ENCODE results near the gene CORIN.

The CORIN gene, protein sequence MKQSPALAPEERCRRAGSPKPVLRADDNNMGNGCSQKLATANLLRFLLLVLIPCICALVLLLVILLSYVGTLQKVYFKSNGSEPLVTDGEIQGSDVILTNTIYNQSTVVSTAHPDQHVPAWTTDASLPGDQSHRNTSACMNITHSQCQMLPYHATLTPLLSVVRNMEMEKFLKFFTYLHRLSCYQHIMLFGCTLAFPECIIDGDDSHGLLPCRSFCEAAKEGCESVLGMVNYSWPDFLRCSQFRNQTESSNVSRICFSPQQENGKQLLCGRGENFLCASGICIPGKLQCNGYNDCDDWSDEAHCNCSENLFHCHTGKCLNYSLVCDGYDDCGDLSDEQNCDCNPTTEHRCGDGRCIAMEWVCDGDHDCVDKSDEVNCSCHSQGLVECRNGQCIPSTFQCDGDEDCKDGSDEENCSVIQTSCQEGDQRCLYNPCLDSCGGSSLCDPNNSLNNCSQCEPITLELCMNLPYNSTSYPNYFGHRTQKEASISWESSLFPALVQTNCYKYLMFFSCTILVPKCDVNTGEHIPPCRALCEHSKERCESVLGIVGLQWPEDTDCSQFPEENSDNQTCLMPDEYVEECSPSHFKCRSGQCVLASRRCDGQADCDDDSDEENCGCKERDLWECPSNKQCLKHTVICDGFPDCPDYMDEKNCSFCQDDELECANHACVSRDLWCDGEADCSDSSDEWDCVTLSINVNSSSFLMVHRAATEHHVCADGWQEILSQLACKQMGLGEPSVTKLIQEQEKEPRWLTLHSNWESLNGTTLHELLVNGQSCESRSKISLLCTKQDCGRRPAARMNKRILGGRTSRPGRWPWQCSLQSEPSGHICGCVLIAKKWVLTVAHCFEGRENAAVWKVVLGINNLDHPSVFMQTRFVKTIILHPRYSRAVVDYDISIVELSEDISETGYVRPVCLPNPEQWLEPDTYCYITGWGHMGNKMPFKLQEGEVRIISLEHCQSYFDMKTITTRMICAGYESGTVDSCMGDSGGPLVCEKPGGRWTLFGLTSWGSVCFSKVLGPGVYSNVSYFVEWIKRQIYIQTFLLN

GRCh38 chr4:47837908-47838294 lies at the start of gene CORIN:
TSS of gene CORIN (minus strand) at chr4:47838067. CDS start at chr4:47837949, 118 bp downstream.
- no peak for DNase-seq

DNA sequence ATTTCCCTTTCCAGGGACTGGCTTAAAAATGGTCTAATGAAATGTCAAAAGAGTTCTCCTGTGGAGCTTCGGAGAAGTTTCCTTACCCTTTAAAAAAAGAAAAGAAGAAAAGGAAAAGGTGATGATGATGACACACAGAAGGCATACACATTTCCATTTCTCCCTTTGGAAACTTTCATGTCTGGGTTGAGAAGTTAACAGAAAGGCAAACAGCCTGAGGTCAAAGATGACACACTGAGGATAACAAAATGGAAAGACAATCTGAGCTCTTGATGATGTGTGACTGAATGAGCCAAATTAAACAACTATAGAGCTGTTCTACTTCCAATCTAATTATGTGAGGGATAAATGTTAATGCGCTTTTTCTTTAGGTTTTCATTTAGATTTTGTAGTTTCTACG lies 44.4 kb upstream of the CORIN start:
- no peak for DNase-seq

- no peak for DNase-seq
These were observed 41.6 kb upstream of the CORIN start for GRCh38 chr4:47879458-47879857.

GRCh38 chr4:47876784-47877546 lies 39.1 kb upstream of the CORIN start:
- no peak for DNase-seq

DNA sequence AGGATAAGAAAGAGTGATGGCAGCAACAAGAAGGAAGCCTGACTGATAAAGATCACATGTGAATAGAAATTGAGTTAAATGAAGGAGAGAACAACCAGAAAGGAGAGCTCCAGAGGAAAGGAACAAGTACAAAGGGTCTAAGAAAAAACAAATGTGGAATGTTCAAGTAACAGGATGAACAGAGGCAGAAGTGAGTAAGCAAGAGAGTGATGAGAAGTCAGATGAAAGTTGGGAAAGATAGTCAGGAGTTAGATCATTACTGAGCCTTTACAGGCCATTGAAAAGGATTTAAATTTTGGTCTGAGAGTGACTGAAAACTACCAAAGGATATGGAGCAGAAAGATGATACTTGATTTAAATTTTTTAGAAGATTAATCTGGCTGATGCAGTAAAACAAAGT lies 38.4 kb upstream of the CORIN start:
- no peak for DNase-seq

- DNase-seq: no peak
These were observed 36.1 kb upstream of the CORIN start for GRCh38 chr4:47873877-47874541.

DNA sequence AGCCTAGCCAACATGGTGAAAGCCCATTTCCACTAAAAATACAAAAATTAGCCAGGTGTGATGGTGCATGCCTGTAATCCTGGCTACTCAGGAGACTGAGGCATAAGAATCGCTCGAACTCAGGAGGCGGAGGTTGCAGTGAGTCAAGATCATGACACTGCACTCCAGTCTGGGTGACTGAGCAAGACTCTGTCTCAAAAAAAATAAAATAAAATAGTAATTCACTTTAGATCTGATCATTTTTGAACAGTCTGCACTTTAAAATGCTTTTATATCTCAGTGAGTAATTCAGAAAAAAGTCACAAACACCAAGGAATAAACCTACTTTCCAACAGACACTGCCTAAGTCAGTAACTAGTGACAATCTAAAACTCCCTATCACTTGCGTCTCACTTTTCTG lies 25.6 kb upstream of the CORIN start:
- DNase-seq: no peak

GRCh38 chr4:47862297-47862696 lies 24.4 kb upstream of the CORIN start:
- no peak for DNase-seq

DNA sequence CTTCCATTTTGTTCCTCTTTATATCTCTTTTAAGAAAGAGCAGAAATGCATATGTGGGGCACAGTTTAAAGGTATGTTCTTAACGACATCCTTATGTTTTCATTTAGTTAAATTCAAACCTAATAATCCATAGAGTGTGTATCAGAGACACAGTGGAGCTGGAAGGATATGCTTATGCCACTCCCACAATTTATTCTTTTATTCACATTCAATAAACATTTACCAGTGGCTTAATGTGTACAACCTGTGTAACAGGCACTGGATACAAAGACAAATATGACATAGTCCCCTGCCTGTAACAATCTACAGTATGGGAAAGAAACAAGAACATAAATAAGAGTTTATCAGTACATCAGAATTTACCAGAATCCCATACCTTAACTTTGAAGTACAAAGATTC lies 22.4 kb upstream of the CORIN start:
- no peak for DNase-seq

DNA sequence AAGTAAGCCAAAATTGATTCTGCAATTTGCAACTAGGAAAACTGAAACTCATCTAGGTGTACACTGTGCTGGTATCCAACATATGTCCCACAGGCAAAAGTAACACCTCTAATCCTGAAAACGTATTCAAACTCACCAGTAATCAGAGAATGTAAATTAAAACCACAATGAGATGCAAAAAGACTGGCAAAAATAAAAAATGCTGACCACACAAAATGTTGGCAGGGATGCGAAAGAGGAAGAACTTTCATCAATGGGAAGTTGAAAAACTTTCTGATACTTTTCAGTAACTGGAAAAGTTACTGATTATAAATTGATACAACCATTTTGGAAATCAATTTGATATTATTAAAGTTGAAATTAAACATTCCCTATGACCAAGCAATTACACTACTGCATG lies 20.1 kb upstream of the CORIN start:
- DNase-seq: no peak

GRCh38 chr4:47856713-47857112 lies 18.8 kb upstream of the CORIN start:
- no peak for DNase-seq

- DNase-seq: no peak
These were observed 17.5 kb upstream of the CORIN start for GRCh38 chr4:47855350-47855749.

DNA sequence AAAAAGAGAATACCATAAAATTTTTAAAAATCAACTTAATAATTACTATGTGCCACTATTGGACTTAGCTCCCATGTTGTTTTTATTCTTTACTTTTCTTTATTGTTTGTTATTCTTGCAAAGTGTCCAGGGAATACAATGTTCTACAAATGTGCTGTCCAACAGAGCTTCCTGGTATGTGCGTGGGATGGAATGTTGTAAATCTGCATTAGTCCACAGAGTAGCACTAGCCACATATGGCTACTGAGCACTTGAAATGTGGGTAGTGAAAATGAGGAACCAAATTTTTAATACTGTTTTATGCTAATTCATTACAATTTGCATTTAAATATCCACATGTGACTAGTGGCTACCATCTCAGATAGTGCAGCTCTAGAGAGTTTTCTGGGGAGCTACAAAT lies 14.3 kb upstream of the CORIN start:
- DNase-seq: no peak

- DNase-seq: no peak
These were observed 11.6 kb upstream of the CORIN start for GRCh38 chr4:47849466-47849865.

- DNase-seq: no peak
These were observed 10.2 kb upstream of the CORIN start for GRCh38 chr4:47848041-47848440.

DNA sequence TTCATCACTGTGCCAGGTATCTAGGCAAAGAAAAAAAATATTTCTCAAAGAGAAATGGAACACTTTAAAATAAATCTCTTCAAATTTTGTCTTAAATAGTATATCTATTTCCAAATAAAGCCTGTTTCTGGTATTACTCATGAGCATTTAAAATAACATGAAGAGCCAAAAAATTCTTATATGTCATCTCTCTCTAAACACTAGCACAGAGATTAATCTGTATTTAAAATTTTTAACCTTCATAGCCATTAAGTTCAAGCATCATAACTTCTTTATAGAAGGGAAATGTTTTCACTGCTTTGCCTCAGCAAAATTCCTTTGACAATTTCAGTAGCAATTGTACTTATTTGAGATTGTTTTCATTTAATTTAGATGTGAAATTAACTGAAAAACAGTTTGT lies 5.1 kb upstream of the CORIN start:
- no peak for DNase-seq

DNA sequence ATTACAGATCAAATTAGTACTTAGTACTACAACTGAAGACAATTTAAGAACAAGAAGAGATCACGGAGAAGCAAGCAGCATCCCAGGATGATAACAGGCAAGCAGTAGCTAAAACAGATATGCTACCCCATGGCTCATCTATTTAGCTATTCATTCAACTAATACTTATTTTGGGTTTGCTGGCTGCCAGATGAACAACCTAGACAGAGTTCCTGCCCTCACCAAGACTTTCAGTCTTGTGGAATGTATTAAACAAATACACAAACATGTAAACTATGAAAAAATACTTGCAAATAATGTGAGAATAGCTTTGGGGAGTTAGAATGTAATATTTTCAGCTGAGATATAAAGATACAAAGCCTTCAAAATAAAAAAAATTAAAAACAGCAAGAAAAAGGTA lies 2.4 kb upstream of the CORIN start:
- DNase-seq: no peak

GRCh38 chr4:47839259-47839658 lies 1.4 kb upstream of the CORIN start:
- DNase-seq: peak; percentile 81

DNA sequence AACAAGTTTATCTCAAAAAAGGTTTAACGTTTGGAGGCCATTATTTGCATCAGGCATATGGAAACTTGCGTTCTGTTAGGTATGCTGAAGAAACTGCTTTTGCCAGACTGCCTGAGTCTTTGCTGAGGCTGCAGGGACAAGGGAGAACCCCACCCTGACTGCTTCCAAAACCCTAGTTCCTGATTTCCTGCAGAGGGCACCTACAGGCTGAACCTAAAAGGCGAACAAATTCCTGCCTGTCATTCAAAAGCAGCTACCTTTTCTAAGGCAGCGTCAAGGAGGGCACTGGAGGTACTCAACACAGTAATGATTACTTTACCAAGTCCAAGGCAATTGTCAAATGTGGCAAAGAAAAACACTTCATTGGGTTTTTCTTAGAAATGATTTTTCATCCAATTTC lies 578 bp upstream of the CORIN start:
- no peak for DNase-seq

DNA sequence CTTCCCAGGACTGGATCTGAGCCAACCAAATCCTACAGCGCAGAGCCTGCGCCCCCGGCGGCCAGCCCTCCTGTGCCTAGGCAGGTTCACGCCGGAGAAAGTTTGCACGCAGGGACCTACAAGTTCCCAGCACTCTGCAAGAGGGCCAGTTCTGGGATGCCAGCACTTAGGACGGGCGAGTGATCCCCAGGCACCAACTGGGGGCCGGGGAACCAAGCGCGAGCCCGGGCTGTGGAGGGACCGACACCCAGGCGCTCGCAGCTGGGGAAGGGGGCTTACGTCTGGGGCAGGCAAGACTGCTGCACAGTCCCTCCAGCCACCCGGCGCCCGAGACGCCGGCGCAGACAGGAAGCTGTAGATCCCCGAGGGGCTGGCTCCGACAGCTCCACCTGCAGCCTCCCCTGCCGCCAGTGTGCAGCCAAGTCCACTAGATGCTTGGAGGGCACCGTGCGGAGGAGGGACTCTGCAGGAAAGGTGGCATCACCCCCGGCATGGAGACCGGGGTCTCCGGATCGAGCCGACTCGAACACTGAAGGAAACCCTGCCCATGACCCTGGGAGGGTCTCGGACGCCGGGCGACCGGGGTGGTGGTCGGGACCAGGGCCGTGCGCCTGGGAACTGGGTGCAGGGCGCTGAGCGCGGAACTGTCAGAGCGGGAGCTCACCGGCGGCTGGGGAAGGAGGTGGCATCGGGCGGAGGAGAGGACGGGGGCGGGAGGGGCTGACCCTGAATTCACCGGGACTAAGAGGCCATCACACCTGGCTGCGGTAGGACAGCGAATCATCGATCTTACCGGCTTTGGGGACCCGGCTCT lies 566 bp downstream of the CORIN start:
- peak; percentile 80 for DNase-seq

DNA sequence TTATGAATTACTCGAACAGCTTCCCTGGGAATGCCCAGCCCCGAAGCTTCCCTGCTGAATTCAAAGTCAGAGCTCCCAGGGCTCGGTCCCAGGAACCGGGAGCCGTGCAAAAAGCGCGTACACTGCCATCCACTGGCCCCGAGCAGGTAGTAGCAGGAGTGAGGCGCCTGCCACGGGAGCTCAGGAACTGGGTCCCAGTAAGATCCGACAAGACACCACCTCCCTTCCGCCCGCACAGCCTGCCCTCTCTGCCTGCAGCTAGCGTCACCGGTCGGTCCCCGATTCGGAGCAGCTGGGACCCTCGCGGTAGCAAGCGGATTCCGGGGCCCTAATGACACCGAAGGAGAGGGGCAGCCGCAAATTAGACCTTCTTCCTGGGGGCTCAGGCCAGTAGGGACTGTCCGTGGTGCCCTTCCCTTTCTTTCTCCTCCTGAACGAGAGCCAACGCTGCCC lies 1.2 kb downstream of the CORIN start:
- peak; percentile 81 for DNase-seq

Measured in activated effector memory CD4-positive, alpha-beta T cell treated with anti-CD3 and anti-CD28 coated beads, Interleukin-2, amount 50 U/mL, for 16 hours (primary cell).